ENCODE results near the gene KLF13.

The KLF13 gene

DNA sequence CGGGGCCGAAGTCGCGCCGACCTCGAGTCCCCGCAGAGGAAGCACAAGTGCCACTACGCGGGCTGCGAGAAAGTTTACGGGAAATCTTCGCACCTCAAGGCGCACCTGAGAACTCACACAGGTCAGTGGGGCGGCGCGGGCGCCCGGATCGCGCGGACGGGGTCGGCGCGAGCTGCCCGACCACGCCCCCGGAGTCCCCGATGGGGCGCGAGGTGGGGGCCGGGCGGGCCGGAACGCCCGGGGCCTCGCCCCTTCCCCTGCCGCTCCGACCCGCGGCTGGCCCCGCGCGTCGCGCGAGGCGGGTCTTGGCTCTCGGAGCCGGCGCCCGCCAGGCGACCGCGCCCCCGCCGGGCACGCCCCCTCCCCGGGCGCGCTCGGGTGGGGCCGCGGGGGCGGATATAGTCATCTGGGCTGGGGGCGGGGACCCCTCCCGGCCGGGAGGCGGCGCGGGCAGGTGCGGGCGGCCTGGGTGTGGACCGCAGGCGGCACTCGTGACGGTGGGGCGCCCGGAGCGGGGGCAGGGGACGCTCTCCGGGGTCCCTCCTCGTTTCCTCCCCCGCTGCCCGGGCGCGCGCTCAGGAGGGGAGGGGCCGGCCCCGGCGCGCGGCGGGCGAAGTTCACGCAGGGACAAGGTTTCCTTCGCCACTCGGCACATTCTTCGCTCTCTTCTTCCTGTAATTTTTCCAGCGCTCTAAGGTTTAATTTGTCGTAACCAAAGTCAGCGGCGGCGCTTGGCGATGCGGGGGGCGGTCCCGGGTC, 1.2 kb downstream of the KLF13 start:
- peak; percentile 57 for DNase-seq
- in situ Hi-C loops (cut with HindIII; ENCODE audit: low pct_ligation_motif_present, low pct_unique_long_range_greater_than_20kb, low sequenced_read_pairs): no loop called here

DNA sequence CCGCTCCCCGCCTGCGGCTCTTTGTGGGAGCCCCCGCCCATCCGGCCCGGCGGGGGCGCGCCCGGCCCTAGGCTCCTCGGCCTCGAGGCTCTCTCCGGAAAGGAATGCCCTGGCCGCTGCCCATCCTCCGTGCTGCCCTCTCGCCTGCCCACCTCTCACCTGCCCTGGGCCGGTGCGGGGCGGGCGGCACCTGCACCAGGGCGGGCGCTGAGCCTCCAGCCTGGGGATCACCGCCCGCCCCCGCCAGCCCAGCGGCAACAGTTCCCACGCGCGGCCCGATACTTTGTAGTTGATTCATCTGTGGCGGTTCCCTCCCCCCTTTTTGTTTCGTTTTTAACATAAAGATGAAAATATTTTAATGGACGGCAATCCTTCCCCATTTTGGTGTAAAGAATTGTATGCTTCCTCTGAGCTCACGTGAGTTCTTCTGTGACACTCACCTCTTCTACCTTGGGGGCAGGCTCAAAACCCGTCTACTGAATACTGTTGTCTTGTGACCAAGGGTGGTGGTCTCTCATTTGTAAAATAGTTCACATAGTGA, 1.9 kb downstream of the KLF13 start:
- DNase-seq: peak; percentile 2
- in situ Hi-C loops (cut with HindIII; ENCODE audit: low pct_ligation_motif_present, low pct_unique_long_range_greater_than_20kb, low sequenced_read_pairs): no loop called here

DNA sequence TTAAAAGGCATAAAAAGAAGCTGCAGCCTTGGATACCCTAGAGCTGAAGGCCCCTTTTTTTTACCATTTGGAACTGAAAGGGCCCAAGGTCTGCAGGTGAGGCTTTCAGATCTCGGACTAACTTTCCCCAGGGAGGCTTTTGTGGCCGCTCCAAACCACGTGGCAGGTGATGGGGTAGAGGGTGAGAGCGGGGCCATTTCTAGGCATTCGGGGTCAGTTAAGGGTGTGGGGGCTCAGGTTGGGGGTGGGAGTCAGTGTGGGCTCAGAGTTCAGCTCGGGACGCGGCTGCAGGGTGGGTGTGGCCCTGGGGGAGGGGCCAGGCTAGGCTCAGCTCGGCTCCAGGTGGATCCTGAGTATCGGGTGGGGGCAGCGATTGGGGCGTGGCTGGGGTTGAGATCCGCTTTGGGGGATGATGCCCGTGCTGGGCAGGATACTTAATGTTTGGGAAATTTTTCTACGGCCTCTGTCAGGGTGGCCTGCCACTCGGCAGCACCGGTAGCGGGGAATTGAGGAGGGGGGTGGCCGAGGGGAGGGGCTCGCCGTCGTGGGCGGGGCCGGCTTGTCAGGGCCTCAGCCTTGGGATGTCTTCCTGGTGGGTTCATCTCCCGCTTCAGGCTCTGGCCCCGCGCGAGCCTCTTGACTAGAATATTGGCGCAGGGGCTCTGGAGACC, 2.5 kb downstream of the KLF13 start:
- no peak for DNase-seq
- in situ Hi-C loops (cut with HindIII; ENCODE audit: low pct_ligation_motif_present, low pct_unique_long_range_greater_than_20kb, low sequenced_read_pairs): no loop called here

DNA sequence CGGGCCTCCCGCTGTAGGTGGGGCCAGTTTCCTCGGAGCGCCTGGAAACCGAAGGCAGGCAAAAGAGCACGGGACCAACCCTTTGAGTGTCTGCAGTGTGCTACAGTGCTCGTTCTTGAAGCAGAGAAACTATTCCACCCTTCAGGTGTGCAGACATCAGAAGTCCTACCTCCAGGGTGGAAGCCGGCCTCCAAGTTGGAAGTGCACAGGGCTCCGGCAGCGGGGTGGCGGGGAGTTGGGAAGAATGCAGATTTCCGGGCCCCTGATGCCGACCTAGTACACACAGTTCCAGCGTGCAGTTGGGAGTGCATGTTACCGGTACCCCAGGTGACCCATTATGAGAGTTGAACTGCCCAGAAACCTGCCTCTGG, 3.0 kb downstream of the KLF13 start:
- in situ Hi-C loops (cut with HindIII; ENCODE audit: low pct_ligation_motif_present, low pct_unique_long_range_greater_than_20kb, low sequenced_read_pairs): no loop called here
- DNase-seq: no peak

DNA sequence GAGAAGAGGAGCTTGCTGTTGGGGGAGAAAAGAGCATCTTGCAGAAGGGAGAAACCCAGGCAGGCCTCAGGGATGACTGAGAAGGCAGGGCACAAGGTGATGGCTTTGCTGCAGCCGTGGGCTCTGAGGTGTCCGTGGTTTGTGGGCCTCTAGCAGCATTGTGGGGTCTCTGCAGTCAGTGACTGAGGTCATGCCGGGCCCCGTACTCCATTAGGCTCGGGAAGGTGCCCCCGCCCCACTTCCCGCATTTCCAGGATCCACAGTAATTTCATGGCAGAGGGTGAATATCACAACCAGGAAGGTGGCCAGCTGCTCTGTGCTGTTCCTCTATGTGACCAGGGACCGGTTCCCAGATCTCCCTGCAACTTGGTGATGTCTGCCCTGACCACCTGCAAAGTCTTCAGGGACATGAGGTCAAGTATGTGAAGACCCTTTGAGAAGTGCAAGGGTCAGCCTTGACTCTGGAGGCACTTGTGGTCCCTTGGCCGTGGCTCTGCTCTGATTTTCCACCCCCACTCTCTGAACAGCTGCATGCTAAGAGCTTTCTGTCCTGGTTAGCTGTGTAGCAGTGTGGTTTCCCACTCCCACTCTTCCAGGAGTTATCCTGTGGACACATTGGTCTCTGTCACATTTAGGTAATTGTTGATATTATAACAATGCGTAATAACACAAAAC, 3.6 kb downstream of the KLF13 start:
- in situ Hi-C loops (cut with HindIII; ENCODE audit: low pct_ligation_motif_present, low pct_unique_long_range_greater_than_20kb, low sequenced_read_pairs): no loop called here
- no peak for DNase-seq

DNA sequence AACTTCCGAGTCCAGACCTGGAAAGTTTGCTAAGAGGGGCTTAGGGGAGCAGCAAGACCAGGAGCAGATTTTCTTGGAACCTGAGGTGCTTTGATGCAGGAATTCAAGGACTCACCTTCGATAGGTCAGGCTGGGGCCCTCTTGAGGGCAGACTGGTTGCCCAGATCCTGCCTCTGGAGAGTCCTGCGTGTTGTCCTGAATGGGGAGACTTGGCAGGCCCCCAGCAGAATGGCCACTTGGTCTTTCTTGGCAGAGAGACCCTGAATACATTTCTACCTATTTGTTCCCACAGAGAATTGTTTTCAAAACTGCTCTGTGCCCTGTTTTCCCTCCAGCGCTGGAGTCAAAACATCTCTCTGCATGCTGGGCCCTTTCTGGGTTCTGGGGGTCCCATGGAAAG, 4.2 kb downstream of the KLF13 start:
- in situ Hi-C loops (cut with HindIII; ENCODE audit: low pct_ligation_motif_present, low pct_unique_long_range_greater_than_20kb, low sequenced_read_pairs): no loop called here
- DNase-seq: no peak

DNA sequence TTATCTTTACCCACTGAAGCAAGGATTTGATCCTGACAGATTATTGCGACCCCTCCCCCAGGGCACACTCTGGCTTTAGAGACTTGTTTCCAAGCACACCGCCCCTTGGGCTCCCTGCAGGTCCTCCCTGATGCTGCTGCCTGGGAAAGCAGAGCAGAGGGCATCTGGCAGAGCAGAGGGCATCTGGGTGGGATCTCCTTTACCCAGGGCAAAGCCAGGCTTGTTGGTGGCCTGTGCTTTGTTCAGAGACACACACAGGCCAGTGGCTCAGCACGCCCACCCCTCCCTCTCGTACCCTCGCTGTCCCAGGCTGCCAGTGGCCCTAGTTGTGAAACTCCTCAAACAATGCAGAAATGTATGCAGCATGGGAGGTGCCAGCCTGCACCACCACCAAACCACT, 4.8 kb downstream of the KLF13 start:
- in situ Hi-C loops (cut with HindIII; ENCODE audit: low pct_ligation_motif_present, low pct_unique_long_range_greater_than_20kb, low sequenced_read_pairs): no loop called here

DNA sequence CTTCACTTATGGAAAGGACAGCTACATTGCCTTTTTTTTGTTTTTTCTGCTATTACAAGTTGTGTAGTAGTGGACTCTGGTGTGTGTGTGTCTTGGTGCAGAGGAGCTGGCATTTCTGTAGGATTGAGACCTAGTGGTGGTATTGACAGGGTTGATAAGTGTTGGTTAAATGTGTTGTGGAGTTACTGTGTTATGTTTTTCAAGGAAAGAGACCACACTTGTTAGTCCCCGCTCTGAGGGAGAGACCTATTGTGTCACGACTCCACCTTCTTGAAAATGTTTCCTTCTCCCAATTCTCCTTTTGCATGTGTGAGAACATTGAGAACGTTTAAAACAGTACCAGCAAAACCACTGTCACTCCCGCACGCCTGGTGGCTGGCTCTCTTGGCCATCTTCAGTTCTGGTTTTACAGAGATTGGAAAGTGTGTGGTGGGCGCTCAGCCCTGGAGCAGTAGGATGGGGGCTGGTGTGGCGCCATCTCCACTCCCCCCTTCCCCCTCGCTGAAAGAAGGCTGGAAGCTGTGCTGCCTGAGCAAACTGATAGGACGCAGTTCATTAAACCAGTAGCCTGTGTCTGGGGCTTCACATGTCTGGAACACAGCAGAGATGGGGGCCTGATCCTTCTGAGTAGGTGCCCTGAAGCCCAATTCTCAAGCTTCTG, 5.5 kb downstream of the KLF13 start:
- DNase-seq: no peak
- in situ Hi-C loops (cut with HindIII; ENCODE audit: low pct_ligation_motif_present, low pct_unique_long_range_greater_than_20kb, low sequenced_read_pairs): no loop called here

More for the DNA sequence above, 4.8 kb downstream of the KLF13 start:
- DNase-seq: no peak

DNA sequence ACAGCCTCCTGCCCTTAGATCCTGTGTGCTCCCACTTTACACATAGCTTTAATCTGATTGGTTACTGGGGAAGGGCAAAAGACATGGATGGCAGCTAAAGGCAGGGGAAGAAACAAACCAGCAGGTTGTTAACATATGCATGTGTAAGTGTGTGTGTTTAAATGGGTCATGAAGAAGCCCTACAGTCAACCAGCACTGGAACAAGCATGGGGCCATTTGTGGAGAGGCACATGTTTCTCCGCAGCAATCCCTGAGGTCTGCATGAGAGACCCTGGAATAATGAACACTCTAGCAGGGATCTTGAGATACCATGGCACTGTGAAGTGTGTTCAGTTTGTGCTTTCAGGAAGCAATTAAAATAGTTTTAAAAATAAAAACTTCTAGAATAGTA, 6.0 kb downstream of the KLF13 start:
- in situ Hi-C loops (cut with HindIII; ENCODE audit: low pct_ligation_motif_present, low pct_unique_long_range_greater_than_20kb, low sequenced_read_pairs): no loop called here
- DNase-seq: no peak

DNA sequence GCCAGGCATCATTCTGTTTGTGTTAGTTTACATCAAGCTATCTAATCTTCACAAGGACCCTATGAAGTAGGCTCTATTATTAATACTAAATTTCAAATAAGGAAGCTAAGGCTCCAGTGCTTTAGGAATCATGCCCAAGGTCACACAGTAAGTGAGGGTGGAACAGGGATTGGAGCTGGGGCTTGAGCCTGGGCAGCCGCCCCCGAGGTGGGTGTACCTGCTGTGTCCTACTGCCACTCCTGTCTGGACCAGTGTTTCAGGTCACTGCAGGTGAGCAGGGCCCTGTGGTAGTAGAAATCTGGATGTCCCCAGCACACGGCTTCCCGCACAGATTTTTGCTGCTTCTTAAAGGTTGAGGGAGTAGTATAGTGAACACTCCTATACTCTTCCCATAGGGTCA, 6.5 kb downstream of the KLF13 start:
- in situ Hi-C loops (cut with HindIII; ENCODE audit: low pct_ligation_motif_present, low pct_unique_long_range_greater_than_20kb, low sequenced_read_pairs): no loop called here
- DNase-seq: no peak

DNA sequence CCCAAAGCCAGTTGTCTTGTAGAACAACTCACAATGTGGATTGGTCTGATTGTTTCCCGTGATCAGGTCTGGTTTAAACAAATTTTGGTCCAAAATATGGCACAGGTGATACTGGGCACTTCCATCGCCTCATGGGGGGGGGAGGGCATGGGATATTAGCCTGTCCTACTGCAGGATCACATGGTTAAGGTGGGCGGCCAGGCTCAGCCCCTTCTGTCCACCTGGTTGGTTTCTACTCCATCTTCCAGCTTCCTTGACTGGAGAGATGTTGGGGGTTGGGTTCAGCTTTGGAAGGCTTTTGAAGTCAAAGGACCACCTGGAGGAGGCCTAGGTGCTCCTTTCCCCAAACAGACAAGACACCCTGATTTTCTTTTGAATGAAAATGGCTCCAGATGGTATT, 7.2 kb downstream of the KLF13 start:
- in situ Hi-C loops (cut with HindIII; ENCODE audit: low pct_ligation_motif_present, low pct_unique_long_range_greater_than_20kb, low sequenced_read_pairs): no loop called here

DNA sequence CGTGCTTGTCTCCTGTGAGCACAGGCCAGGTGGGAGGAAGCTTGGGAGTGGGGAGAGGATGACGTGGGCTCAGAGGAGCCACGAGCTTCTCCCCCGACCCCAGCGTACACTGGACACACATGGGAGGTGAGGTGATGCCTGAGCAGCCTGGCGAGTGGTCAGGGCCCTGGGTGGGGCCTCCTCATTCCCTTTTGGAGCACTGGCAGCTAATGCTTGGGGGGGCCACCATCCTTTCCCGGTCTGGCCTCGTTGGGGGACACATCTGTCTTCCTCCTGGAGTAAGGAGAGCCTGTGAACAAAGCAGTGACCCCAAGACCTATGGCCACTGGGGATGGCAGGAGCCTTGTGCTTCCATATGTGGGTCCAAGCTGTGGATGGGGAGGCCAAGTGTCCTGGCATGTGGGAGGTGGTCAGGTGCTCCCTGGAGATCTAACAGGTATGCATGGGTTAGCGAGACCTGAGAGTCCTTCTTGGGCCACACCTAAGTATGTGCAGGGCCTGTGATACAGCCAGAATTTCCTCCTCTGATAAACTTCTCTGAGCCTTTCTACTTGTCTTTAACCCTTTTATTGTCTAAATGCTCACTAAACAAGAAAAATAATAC, 9.5 kb downstream of the KLF13 start:
- in situ Hi-C loops (cut with HindIII; ENCODE audit: low pct_ligation_motif_present, low pct_unique_long_range_greater_than_20kb, low sequenced_read_pairs): no loop called here
- DNase-seq: no peak

More for the DNA sequence above, 7.2 kb downstream of the KLF13 start:
- no peak for DNase-seq

DNA sequence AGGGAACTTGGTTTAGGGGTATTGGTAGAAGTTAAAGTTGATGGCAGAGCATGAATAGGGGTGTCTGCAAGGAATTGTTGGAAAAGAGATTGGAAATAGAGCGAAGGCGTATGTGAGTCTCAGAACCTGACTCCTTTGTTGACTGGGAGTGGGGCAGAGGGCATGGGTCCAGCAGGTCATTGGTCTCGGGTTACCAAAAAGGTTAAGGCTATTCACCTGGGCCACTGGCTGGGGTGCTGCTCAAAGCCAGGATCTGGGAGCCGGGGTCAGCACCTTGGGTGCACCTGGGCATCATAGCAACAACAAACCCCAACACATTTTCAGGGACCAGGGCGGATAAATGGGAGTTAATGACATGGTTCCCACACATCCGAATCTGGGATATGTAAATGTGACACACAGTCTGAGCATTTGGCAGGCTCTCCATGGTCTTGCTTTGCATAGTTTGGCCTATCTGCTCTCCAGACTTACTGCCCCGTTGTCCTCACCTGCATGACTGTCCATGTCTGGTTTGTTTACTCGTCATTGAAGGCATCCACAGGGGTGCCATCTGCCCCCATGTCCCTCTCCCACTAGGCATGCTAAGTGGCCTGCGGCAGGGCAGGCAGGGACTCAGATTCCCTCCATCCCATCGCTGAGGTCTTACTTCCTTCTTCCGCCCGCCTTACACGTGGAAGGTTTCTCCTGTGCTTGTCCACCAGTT, 10.1 kb downstream of the KLF13 start:
- no peak for DNase-seq
- in situ Hi-C loops (cut with HindIII; ENCODE audit: low pct_ligation_motif_present, low pct_unique_long_range_greater_than_20kb, low sequenced_read_pairs): no loop called here

DNA sequence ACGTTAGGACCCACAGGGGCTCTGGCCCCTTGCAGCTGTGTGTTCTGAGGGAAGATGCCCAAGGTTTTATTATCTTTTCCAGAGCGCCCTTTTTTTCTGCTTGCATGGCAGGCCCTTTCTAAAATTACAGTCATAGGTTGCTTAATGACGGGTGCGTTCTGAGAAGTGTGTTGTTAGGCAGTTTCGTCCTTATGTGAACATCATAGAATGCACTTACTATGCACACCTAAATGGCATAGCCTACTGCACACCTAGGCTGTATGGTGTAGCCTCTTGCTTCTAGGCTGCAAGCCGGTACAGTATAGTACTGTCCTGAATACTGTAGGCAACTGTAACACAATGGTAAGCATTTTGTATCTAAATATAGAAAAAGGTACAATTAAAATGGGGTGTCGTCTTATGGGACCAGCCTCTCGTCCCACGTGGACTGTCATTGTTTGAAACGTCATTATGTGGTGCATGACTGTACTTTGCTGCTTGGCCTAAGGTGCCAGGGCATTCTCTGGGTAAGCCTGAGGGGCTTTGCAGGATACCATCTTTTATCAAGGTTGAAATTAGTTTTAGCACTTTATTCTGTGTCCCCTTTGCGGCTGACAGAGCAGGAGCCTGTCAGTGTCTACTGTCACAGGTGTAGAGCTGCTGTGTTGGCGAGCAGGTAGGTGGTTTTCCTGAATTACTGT, 10.9 kb downstream of the KLF13 start:
- DNase-seq: no peak

DNA sequence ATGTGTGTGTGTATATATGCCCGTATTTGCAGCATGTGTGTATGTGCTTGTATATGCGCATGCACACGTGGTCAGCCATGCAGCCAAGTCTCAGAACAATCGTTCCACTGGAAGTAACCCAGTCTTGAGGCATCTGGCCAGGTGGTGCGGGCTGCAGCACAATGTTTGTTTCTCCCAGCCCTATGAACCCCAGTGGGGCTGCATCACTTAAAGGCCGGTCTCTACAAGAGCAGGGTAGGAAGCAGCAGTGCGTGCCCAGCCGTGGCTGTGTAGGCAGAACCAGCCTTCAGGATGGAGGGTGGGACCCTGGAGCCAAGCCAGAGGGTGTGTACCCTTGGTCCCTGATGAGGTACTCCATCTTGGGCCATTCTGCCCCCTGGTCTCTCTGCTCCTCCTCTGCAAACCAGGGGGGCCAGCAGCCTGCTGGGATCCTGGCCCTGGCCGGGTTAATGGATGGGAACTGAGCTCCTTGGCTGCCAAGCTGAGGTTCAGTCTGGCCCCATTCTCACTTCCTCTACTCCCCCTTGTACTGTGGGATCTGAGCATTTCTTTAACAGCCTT, 11.8 kb downstream of the KLF13 start:
- in situ Hi-C loops (cut with HindIII; ENCODE audit: low pct_ligation_motif_present, low pct_unique_long_range_greater_than_20kb, low sequenced_read_pairs): no loop called here
- DNase-seq: no peak

More for the DNA sequence above, 10.9 kb downstream of the KLF13 start:
- in situ Hi-C loops (cut with HindIII; ENCODE audit: low pct_ligation_motif_present, low pct_unique_long_range_greater_than_20kb, low sequenced_read_pairs): no loop called here

DNA sequence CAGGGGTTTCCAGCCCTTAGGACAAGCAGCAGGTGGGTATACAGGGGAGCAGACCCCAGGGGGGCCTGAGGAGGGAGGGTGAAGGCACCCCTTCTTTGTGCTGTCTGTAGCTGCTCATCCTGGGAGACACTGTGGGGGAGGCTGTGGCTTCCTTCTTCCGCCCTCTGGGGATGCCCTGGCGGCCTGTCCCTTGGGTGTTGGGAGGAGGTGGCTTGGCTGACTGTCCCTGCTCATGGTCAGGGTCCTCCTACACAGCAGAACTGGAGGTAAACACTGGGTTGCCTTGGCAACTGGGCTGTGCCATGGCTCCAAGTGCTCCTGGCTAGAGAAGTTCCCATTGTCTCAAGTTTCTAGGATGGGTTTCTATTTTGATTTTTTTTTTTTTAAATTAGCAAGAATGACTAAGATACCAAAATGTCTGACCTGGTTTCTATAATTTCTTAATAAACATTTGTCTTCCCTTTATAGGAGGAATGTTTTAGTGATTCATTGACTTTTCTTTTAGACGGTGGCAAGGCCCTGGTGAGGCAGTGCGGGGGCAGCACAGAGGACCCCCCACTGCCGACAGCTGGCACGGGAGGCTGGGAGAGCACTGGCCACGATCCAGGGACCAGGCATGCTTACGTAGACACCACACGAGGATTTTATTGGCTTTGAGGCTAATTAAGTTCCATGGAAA, 12.4 kb downstream of the KLF13 start:
- DNase-seq: no peak
- in situ Hi-C loops (cut with HindIII; ENCODE audit: low pct_ligation_motif_present, low pct_unique_long_range_greater_than_20kb, low sequenced_read_pairs): no loop called here

DNA sequence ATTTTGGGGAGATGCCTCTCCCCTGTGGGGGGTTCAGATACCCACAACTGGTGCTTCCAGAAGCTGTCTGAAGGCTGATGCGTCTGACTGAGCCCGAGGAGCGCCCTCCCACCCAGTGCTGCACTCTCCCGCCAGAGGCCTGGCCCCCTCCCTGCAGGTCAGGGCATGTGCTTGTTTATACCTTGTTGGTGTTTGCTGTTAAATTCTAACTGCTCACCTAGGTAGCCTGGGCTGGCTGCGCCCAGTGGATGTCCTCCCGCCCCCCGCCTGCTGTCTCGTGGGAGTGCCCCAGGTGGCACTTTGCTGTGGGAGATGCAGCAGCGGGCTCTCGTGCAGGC, 12.9 kb downstream of the KLF13 start:
- in situ Hi-C loops (cut with HindIII; ENCODE audit: low pct_ligation_motif_present, low pct_unique_long_range_greater_than_20kb, low sequenced_read_pairs): no loop called here
- DNase-seq: no peak
